H9 (cell line): ENCODE data around the gene NCOA1. TPM values are rescaled to one million over a fixed set of nuclear protein-coding genes. Genes with fewer than 3 reads are reported as not detected.

Experiments
- DNase-seq: peaks from one replicate; pipeline ENCODE4 v3.0.0-alpha.2; 2017
- H2AFZ ChIP-seq: one replicate; pipeline ENCODE4 v1.6.1; 2013; ENCODE audit warnings: mild to moderate bottlenecking, low read length, control low read depth, moderate library complexity
- H2AK5ac ChIP-seq: 2 replicates; pipeline ENCODE4 v1.6.1; 2013; ENCODE audit warnings: low read length, control low read depth, mixed read lengths; ENCODE audit not compliant: insufficient read length
- H2BK120ac ChIP-seq: one replicate; pipeline ENCODE4 v1.6.1; 2013; ENCODE audit warnings: low read depth, mild to moderate bottlenecking, low read length, control low read depth, inconsistent platforms; ENCODE audit not compliant: poor library complexity, severe bottlenecking
- H2BK12ac ChIP-seq: 2 replicates; pipeline ENCODE4 v1.6.1; 2013; ENCODE audit warnings: low read length, control low read depth, mixed read lengths, low read depth; ENCODE audit not compliant: insufficient read length
- H2BK15ac ChIP-seq: 2 replicates; pipeline ENCODE4 v1.6.1; 2013; ENCODE audit warnings: low read depth, low read length, control low read depth
- H2BK20ac ChIP-seq: one replicate; pipeline ENCODE4 v1.6.1; 2013; ENCODE audit warnings: low read depth, mild to moderate bottlenecking, low read length, control low read depth, inconsistent platforms; ENCODE audit not compliant: poor library complexity, severe bottlenecking
- H2BK5ac ChIP-seq: 2 replicates; pipeline ENCODE4 v1.6.1; 2013; ENCODE audit warnings: low read length, control low read depth, mixed read lengths; ENCODE audit not compliant: insufficient read length
- H3K14ac ChIP-seq: 2 replicates; pipeline ENCODE4 v1.6.1; 2013; ENCODE audit warnings: low read length, control low read depth; ENCODE audit not compliant: insufficient read depth
- H3K18ac ChIP-seq: 2 replicates; pipeline ENCODE4 v1.6.1; 2013; ENCODE audit warnings: low read depth, mild to moderate bottlenecking, mixed read lengths, low read length, control low read depth; ENCODE audit not compliant: insufficient read length
- H3K23ac ChIP-seq: 2 replicates; pipeline ENCODE4 v1.6.1; 2013; ENCODE audit warnings: low read length, control low read depth, mixed read lengths, low read depth; ENCODE audit not compliant: insufficient read length
- H3K23me2 ChIP-seq: 2 replicates; pipeline ENCODE4 v1.6.1; 2013; ENCODE audit warnings: low read depth, mild to moderate bottlenecking, mixed read lengths, low read length, control low read depth; ENCODE audit not compliant: insufficient read length, poor library complexity, severe bottlenecking
- H3K27ac ChIP-seq: 2 replicates; pipeline ENCODE4 v1.5.1; 2013; ENCODE audit warnings: low read length, control low read depth, mixed read lengths, low read depth; ENCODE audit not compliant: insufficient read length
- H3K27me3 ChIP-seq: 2 replicates; pipeline ENCODE4 v1.6.1; 2013; ENCODE audit warnings: low read length, control low read depth, inconsistent platforms; ENCODE audit not compliant: insufficient read depth
- H3K4ac ChIP-seq: 2 replicates; pipeline ENCODE4 v1.6.1; 2013; ENCODE audit warnings: low read depth, mild to moderate bottlenecking, control low read depth, inconsistent platforms, low read length, moderate library complexity
- H3K4me1 ChIP-seq: 2 replicates; pipeline ENCODE4 v1.6.1; 2013; ENCODE audit warnings: low read length, control low read depth, inconsistent platforms; ENCODE audit not compliant: insufficient read depth
- H3K4me2 ChIP-seq: 2 replicates; pipeline ENCODE4 v1.6.1; 2013; ENCODE audit warnings: low read length, control low read depth, mixed read lengths; ENCODE audit not compliant: insufficient read length, insufficient read depth
- H3K56ac ChIP-seq: 2 replicates; pipeline ENCODE4 v1.6.1; 2013; ENCODE audit warnings: low read depth, mild to moderate bottlenecking, mixed read lengths, low read length, control low read depth; ENCODE audit not compliant: insufficient read length
- H3K79me1 ChIP-seq: 2 replicates; pipeline ENCODE4 v1.6.1; 2013; ENCODE audit warnings: low read depth, mild to moderate bottlenecking, moderate library complexity, low read length, control low read depth, inconsistent platforms; ENCODE audit not compliant: insufficient read depth, poor library complexity, severe bottlenecking
- H3K79me2 ChIP-seq: 2 replicates; pipeline ENCODE4 v1.6.1; 2013; ENCODE audit warnings: low read length, control low read depth, inconsistent platforms; ENCODE audit not compliant: insufficient read depth
- H3K9ac ChIP-seq: 2 replicates; pipeline ENCODE4 v1.6.1; 2013; ENCODE audit warnings: low read length, control low read depth, mixed read lengths; ENCODE audit not compliant: insufficient read length; ENCODE audit errors: extremely low read depth
- H3K9me3 ChIP-seq: one replicate; pipeline ENCODE4 v1.6.1; 2013; ENCODE audit warnings: low read depth, low read length, inconsistent platforms; ENCODE audit not compliant: control insufficient read depth
- H3T11ph ChIP-seq: one replicate; pipeline ENCODE4 v1.6.1; 2013; ENCODE audit warnings: mild to moderate bottlenecking, low read length, control low read depth, inconsistent platforms
- H4K20me1 ChIP-seq: one replicate; pipeline ENCODE4 v1.6.1; 2013; ENCODE audit not compliant: control insufficient read depth, insufficient read length, insufficient read depth
- H4K5ac ChIP-seq: 2 replicates; pipeline ENCODE4 v1.6.1; 2013; ENCODE audit warnings: low read depth, mild to moderate bottlenecking, mixed read lengths, low read length, control low read depth; ENCODE audit not compliant: insufficient read length
- H4K8ac ChIP-seq: replicated peaks from 2 replicates; pipeline ENCODE4 v1.6.1; 2013; ENCODE audit warnings: low read length, control low read depth, mixed read lengths, low read depth; ENCODE audit not compliant: insufficient read length
- H4K91ac ChIP-seq: 2 replicates; pipeline ENCODE4 v1.6.1; 2013; ENCODE audit warnings: low read depth, mild to moderate bottlenecking, moderate library complexity, mixed read lengths, low read length, control low read depth; ENCODE audit not compliant: insufficient read length
- H3K27ac Mint-ChIP-seq, 3 experiments: 2 replicates in 2 of 3; 3 replicates in 1 of 3; pipeline ENCODE4 v1.8.0; 2020 to 2021; ENCODE audit warnings: mixed read lengths in 3 of 3, mild to moderate bottlenecking in 1 of 3, moderate library complexity in 1 of 3
- H3K27me3 Mint-ChIP-seq: 2 replicates; pipeline ENCODE4 v1.8.0; 2021; ENCODE audit warnings: low read depth, mild to moderate bottlenecking, moderate library complexity, mixed read lengths
- H3K36me3 Mint-ChIP-seq, 3 experiments: 2 replicates in 2 of 3; 3 replicates in 1 of 3; pipeline ENCODE4 v1.8.0; 2020 to 2021; ENCODE audit warnings: low read depth in 3 of 3, mixed read lengths in 3 of 3; ENCODE audit not compliant: insufficient read depth in 1 of 3
- H3K4me1 Mint-ChIP-seq, 2 experiments: 2 replicates each; pipeline ENCODE4 v1.8.0; 2020; ENCODE audit warnings: mixed read lengths in 2 of 2
- H3K4me3 Mint-ChIP-seq, 2 experiments: 2 replicates in 1 of 2; 3 replicates in 1 of 2; pipeline ENCODE4 v1.8.0; 2020 to 2021; ENCODE audit warnings: mild to moderate bottlenecking in 2 of 2, mixed read lengths in 2 of 2, moderate library complexity in 1 of 2
- H3K9me3 Mint-ChIP-seq, 2 experiments: 2 replicates in 1 of 2; 3 replicates in 1 of 2; pipeline ENCODE4 v1.8.0; 2020; ENCODE audit warnings: mild to moderate bottlenecking in 2 of 2, mixed read lengths in 2 of 2, moderate library complexity in 1 of 2
- CTCF ChIP-seq: fragments of 200-600 bp; sonication (generic); conservative IDR thresholded peaks from 3 replicates; pipeline ENCODE4 v1.8.0; 2021; ENCODE audit warnings: antibody characterized with exemption, mild to moderate bottlenecking
- WGBS: extraction: QIAGEN DNeasy Blood & Tissue Kit; methylation state at CpG from one replicate; pipeline ENCODE4 v1.1.7; 2013; ENCODE audit warnings: missing lambda C conversion rate, low lambda C conversion rate, mixed read lengths; ENCODE audit not compliant: insufficient read length; ENCODE audit errors: extremely low coverage; 5-methylcytosine and 5-hydroxymethylcytosine counted together
- total RNA-seq: library from RNA; stranded (reverse); gene quantifications from 2 replicates; pipeline ENCODE4 v1.2.1, GENCODE V29; 2021

NCOA1 gene
- total RNA-seq, 1 experiment from 2014 or later = 14.8 TPM

GRCh38 chr2:24717263-24717951 is 226.4 kb downstream of the NCOA1 start:
- Histone ChIP-seq H3K56ac (no peak overlapping the region), H3K4me1 (no peaks in the 10 kb centered on the region), H2AK5ac (no peak overlapping the region), H3K79me2 (no peaks in the 10 kb centered on the region), H3K9ac (no peak overlapping the region), H3K4me2 (no peak overlapping the region), H2BK15ac (no peak overlapping the region), H2BK20ac (no peak overlapping the region), H2BK120ac (no peak overlapping the region), H3K23ac (no peak overlapping the region), H4K8ac (no peak overlapping the region), H4K20me1 (no peaks in the 10 kb centered on the region), H3K4ac (no peak overlapping the region), H3K27me3 (no peaks in the 10 kb centered on the region), H3K27ac (no peak overlapping the region), H2AFZ (no peak overlapping the region), H2BK12ac (no peak overlapping the region), H3K23me2 (no peaks in the 10 kb centered on the region), H2BK5ac (no peak overlapping the region), H3K14ac (no peak overlapping the region), H3K18ac (no peak overlapping the region), H4K91ac (no peak overlapping the region), H3K79me1 (no peaks in the 10 kb centered on the region), H3K9me3 (no peaks in the 10 kb centered on the region), H3T11ph (no peak overlapping the region), H4K5ac (no peak overlapping the region)
- no peak for DNase-seq
- Mint-ChIP-seq H3K4me1 (peaks cover 0 to 4% of the 10 kb centered on the region in 2 experiments; a peak in 1 of 4 replicates), H3K9me3 (no peaks in the 10 kb centered on the region), H3K36me3 (no peaks in the 10 kb centered on the region), H3K27ac (no peak overlapping the region), H3K4me3 (no peak overlapping the region), H3K27me3 (no peaks in the 10 kb centered on the region)
- TF ChIP-seq CTCF = no peak
- no CpG with 5 or more reads among the region's 2 CpGs for WGBS
